HL-60 (cell line): ENCODE measurements around the gene SORCS2.

ENCODE experiments used
- CTCF ChIP-seq: IDR thresholded peaks from one replicate; pipeline ENCODE4 v1.5.1; 2011; ENCODE audit warnings: low read length, control low read depth, inconsistent platforms; ENCODE audit not compliant: insufficient read depth
- GABPA ChIP-seq: IDR thresholded peaks from 2 replicates; pipeline ENCODE4 v1.6.1; 2012; ENCODE audit warnings: low read depth
- POLR2AphosphoS5 ChIP-seq: IDR thresholded peaks from 2 replicates; pipeline ENCODE4 v1.6.1; 2012; ENCODE audit warnings: low read depth
- REST ChIP-seq: IDR thresholded peaks from 2 replicates; pipeline ENCODE4 v1.6.1; 2012; ENCODE audit warnings: low read depth; ENCODE audit not compliant: insufficient replicate concordance
- SPI1 ChIP-seq: IDR thresholded peaks from 2 replicates; pipeline ENCODE4 v1.6.1; 2012; ENCODE audit warnings: low read depth, mild to moderate bottlenecking, borderline replicate concordance

GRCh38 chr4:7442574-7443162 lies 250.3 kb downstream of the SORCS2 start:
- TF ChIP-seq REST (no peak), POLR2AphosphoS5 (no peak), CTCF (no peak), SPI1 (no peak), GABPA (no peak)
